Skeletal muscle cell (primary cell): ENCODE results near the gene PPM1F.

Experiments used
- DNase-seq: peaks from one replicate; pipeline ENCODE4 v3.0.0-alpha.2; 2010; ENCODE audit warnings: low read depth
- H3K4me3 ChIP-seq: 2 replicates; pipeline ENCODE4 v1.5.1; 2011; ENCODE audit warnings: low read depth, mild to moderate bottlenecking, control low read depth, low read length, moderate library complexity

PPM1F gene

DNA sequence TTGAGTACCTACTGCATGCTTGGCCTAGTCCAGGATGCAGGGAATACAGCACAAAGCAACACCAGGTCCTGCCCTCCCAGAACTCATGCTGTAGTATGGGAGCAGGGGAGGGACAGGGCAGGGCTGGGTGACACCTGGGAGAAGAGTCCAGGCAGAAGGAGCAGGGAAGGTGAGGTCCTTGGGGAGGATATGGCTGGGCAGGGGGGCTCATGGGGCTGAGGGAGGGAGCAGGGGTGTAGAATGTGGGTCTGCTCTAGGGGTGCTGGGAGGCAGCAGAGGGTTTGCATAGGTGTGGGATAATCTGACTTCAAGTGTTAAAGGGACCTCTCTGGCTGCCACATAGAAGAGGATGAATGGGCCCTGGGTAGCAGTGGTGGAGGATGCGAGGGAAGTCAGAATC, 25.2 kb upstream of the PPM1F start:
- no peak overlapping the region for H3K4me3 ChIP-seq
- DNase-seq: no peak

DNA sequence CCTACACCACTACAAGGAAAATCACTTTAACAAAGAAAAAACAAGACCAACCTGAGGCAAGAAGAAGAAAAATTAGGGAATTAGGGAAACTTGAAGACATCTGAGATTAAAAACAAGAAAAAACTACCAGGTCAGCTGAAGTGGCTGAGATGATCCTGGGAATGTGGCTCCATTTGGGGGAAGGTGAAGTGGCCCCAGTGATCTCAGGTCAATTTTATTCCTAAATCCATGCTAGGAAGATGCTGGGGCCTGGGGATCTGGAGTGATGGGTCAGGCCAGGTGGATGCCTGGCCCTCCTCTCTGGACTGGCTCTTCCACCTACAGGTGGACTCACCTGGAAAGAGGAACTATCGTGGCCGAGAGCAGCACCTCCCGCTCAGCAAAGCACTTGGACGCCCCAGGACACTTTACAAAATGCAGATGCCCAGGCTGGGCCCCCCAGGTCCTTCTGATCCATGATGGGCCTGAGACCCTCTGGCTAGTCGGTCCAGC, 23.3 kb upstream of the PPM1F start:
- H3K4me3 ChIP-seq: no peak overlapping the region
- no peak for DNase-seq

DNA sequence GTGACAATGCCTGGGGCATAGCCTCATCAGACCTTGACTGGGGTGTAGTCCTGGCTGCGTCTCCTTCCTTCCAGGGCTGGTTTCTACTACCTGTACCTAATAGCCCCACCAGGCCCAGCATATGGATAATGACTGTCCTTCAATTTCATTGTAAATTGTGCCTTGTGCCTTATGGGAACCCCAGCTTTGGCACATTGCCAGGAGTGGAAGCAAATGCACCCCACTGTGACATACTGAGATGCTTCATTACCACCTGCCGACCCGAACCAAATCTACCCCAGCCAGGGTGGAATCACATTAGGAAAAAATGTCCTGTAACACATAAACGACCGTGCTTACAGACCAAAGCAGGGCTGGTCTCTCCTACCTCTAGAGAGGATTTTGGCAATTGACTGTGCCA, 22.6 kb upstream of the PPM1F start:
- no peak for DNase-seq
- H3K4me3 ChIP-seq: no peak overlapping the region

DNA sequence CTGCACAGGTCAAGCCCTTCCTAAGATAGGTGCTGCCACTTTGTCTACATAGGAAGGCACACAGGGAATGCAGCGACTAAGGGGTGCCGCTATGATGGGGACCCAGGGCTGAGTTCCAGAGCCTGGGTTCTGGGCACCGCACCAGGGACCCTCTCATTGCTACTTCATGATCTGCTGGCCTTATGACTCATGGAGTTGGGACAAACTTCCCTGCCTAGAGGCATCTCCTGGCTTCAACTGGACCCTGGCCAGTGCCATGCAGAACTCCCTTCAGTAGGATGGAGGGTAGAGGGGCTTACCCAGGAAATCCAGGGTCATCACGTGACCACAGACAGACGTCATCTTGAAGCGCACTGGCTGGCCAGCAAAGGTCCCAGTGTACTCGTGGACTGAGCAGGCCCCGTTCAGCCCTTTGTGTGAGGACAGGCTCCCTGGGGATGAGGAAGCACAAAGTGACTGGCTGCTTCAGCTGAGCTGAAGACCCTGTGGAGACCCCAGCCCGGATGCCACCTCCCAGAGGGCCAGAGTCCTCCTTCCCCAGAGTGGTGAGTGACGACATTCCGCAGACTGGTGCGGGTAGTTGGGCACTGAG, 21.5 kb upstream of the PPM1F start:
- H3K4me3 ChIP-seq: no peak overlapping the region
- DNase-seq: no peak

DNA sequence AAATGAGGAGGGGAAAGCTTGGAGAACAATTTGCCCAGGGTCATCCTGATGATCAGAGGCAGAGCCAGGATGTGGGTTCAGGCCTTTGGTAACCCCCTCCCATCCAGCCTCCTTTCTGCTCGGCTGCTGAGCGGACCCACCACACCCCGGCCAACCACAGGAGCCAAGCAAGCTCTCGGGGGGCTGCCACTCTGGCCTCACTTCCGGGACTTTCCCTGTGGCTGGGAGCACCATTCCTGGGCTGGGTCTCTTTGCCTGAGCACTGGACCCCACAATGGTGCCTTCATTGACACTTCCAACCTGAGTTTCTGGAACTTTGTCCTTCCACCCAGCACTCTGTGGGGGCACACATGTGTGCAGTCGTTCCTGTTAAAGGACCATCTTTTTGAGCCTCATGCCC, 20.2 kb upstream of the PPM1F start:
- no peak overlapping the region for H3K4me3 ChIP-seq
- DNase-seq: no peak

DNA sequence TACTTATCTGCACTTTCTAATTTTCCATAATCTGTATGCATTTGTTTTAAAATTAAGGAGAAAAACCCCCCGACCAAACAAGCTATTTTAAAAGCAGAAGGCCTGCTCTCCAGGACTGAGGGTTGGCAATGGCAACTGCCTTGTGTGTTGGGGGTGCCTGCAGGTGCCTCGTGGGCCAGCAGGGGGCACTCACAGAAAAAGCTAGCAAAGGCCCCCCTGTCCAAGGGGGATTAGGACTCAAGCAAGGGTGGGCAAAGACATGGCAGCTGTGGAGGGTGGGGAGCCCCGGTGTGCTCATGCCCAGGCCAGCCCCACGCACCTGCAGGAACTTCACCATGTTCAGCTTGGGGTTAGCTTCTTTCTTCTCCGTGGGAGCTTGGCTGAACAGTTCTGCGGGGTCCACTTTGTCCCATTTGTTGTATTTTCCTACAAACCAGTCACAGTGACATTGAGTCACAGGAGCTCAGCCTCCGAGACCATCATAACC, 19.7 kb upstream of the PPM1F start:
- no peak overlapping the region for H3K4me3 ChIP-seq
- no peak for DNase-seq

DNA sequence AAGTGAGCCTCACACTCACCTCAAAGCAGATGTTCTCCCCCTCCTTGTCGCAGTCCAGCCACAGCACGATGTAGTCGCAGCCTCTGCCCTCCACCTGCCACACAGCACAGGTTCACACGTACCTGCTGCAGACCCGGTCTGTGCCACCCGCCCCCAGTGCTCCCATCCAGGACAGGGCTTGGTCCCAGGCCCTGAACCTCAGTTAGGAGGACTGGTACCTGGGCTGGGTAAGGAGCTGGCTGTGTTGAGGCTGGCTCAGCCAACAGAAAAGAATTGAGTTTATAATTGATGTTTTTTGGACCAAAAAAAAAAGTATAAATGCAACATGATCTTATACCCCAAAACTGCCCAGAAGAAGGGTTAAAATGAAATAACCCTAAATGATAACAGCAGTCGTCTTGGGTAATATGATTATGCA, 19.2 kb upstream of the PPM1F start:
- DNase-seq: no peak
- no peak overlapping the region for H3K4me3 ChIP-seq

DNA sequence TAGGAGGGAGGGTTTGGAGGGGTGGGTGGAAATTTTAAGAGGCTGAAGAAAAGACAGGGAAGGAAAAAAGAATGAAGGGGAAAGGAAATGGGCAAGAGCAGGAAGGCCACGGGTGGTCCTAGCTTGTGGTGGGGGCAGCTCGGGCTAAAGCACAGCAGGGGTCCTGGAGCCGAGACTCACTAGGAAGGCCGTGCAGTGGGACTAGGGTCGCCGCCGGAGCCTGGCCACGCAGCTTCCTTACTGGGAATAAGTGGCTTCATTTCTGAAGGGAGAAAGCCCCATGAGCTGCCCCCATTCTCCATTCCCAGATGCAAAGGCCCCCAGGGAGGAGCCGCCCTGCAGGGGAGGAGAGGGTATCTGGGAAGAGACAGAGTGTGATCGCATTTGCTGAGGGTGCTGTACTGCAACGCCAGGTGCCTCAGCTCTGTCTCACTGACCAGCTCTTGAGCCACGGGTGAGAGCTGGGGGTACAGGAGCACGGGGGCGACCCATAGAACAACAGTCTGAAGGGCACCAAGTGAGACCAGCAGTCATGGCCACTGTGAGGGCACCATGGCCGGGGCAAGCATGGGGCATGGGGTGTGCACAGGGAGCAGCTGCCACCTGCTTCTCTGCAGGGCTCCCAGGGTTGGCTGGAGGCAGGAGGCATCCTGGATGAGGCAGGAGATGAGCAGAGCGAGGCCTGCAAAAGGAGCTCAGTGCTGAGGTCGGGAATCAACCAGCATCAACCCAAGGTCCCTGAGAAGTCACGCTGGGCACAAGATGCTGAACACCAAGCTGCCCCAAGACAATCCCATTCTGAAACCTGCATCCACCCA, 18.4 kb upstream of the PPM1F start:
- DNase-seq: no peak
- no peak overlapping the region for H3K4me3 ChIP-seq

DNA sequence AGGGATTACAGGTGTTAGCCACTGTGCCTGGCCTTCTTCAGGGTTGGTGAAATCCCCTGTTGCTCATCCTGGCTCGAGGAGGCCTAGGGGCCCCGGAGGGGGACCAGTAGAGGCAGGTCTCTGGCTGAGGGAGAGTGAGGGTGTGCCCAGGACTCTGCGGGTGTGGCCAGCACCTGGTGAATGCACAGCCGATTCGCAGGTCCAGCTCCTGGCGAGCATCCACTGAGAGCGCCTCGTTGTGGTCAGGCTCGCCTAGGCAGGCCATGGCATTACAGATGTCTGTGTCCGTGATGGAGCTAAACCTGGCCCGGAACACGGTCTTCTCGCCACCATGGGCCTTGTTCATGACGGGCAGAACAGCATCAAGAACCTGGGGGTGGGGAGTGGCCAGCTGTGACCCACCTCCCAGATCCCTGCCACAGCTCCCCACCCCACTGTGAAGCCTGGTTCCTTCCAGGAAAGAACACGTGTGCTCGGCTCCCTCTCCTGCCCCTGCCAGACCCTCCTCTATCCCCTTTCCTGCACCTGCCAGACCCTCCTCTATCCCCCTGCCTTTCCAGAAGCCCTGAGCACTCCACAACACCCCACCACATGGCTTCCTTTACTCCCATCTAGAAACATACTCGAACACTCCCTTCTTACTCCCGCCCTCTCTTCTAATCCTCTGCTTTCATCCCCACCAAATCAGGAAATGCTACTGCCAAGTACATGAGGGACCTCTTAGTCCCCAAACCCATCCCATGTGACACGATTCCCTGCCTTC, 17.6 kb upstream of the PPM1F start:
- no peak overlapping the region for H3K4me3 ChIP-seq
- DNase-seq: no peak

DNA sequence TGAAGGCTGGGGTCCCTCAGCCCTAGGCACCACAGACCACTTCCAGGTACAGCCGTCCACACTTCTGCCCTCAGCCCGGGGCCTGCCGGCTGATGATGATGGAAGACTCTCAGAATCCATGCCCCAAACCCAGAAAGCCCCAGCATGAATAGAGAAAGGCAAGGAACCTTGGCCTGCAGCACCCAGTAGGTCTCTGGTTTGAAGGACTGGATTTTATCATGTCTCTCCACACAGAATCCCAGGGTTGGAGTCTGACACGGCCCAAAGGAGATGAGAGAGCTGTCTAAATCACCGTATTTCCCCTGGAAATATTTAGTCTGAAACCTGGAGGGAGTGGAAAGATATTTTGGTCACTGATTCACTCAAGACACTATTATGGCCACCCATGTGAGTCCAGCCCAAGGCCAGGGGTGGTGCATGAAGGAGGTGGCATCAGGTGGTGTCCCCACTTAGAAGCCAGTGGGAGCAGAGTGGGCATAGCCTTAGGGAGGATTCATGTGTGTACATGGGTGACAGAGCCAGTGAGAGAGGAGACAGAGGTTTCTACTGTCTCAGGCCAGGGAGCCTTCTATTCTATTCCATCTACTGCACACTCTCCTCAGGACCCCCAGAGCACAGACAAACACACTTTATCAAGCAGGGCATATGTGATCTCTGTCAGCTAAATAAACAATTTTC, 15.9 kb upstream of the PPM1F start:
- no peak overlapping the region for H3K4me3 ChIP-seq
- no peak for DNase-seq

DNA sequence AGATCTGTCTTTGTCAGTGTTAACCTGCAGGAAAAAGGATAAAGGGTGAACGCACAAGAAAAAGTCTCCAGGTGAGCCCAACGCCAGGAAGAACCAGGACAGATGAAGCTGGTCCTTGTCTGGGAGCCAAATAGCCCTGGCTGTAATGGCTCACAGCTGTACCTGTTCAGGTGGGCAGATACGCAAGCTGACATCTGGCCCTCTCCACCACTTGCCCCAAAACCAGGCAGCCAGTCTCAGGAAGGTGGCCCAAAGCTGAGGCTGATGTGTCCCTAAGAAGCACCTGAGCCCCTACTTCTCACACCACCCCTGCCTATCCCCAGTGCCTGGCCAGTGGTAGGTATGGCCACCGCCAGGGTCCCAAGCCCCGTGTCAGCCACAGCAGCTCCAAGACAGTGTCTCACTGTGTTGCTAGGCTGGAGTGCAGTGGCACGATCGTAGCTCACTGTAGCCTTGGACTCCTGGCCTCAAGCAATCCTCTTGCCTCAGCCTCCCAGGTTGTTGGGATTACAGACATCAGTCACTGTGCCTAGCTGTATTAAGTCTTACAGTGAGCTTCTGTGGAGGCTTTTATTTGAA, 15.1 kb upstream of the PPM1F start:
- no peak for DNase-seq
- no peak overlapping the region for H3K4me3 ChIP-seq

DNA sequence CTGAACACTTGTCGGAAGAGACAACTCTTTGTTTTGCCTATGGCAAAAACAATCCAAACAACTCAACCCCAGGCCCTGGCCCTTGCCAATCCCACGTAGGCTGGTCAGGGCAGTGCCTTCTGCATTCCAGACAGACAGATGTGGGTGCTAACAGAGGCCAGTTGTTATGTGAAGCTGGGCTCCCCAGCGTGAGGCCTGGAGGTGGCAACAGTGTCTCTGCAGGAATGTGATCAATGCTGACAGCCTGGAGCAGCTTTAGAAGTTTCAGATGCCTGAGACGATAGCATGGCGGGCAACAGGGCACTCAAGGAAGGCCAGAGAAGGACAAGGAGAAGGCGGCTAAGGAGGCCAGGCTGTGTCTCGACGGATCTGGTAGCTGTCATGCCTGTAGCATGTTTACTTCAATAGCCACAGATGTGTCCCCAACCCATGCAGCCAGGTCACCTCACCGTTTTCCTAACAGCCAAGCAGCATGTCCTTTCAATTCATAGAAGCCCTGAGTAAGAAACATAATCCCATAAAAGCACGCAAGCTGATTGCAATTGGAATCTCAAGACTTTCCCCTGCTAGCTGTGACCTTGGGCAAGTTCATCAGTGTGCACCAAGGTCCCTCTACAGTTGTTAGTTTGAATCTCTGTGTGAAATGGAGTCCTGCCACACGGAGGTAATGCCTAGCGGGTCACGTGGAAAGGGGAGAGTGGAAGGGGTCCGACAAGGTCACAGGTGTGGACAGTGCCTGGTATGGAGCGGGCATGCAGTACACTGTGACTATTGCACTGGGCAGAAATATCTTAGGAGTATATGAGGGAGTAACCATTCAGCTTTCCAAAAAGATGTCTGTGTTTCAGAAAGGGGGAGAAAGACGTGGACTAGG, 14.2 kb upstream of the PPM1F start:
- H3K4me3 ChIP-seq: no peak overlapping the region
- DNase-seq: no peak

DNA sequence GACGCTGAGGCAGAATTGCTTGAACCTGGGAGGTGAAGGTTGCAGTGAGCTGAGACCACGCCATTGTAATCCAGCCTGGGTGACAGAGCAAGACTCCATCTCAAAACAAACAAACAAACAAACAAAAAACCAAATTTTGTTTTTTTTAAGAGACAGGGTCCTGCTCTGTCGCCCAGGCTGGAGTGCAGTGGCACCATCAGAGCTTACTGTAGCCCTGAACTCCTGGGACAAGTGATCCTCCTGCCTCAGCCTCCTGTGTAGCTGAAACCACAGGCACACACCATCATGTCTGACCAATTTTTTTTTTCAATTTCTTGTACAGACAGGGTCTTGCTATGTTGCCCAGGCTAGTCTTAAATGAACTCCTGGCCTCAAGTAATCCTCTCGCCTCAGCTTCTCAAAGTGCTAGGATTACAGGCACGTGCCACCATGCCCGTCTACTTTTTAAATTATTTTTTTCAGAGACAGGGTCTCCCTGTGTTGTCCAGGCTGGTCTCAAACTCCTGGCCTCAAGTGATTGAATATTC, 13.2 kb upstream of the PPM1F start:
- DNase-seq: no peak
- no peak overlapping the region for H3K4me3 ChIP-seq

DNA sequence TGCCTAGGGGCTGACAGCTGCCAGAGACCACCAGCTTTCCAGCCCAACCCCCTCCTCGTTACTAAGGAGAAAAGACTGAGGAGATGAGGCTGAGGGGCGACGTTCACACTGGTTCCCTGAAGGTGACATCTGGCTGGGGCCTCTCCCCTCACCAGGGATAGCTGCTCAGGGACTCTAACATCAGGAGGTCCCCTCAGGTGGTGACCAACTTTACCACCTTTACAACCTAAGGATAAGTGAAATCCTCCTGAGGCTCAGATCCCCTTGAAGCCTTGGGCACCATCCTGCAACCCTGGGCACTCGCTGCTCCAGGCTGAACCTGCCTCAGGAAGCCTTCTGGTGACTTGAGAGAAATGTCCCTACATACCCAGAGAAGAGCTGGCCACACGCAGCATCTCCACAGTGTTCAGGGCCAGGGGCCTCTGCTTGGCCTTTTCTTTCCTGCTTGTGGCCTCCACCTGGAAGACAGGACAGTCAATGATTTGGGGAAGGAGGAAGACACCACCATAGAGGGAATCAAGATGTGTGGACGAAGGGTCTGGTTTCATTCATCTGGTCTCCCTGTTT, 12.4 kb upstream of the PPM1F start:
- no peak for DNase-seq
- H3K4me3 ChIP-seq: no peak overlapping the region

DNA sequence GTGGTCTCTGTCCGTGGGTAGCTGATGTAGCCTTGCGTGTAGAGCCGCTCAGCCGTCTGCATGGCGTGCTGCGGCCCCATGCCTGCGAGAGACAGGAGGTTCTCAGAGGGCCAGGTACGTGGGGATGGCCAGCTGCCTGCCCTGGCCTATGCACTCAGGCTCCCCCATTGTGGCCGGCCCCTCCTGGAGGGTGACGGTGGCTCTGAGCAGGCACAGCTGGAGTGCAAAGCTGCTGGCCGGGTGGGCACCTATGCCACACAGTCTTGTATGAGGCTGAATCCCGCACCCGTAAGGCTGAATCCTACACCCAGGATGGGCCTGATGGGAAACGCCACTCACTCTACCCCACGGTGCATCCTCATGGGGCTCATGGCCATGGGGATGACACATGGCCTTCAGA, 11.6 kb upstream of the PPM1F start:
- no peak for DNase-seq
- no peak overlapping the region for H3K4me3 ChIP-seq

DNA sequence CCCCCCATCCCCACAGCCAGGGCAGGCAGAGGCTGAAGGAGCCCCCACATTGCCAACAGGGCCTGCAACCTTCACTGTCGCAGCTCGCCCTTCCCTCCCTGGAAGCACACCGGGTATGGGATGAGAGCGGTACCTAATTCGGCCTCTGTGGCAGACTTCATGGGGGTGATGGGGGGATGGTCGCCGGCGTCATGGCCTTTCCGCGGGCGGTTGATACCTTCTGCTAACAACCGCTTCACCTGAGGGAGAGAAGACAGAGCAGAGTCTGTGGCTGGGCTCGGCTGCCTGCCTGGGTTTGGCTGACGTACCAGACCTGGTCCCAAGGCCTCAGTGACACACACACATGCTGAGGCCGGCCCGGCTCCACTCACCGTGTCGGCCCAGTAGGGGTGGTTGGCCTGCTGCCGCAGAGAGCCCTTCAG, 11.2 kb upstream of the PPM1F start:
- DNase-seq: no peak
- no peak overlapping the region for H3K4me3 ChIP-seq

DNA sequence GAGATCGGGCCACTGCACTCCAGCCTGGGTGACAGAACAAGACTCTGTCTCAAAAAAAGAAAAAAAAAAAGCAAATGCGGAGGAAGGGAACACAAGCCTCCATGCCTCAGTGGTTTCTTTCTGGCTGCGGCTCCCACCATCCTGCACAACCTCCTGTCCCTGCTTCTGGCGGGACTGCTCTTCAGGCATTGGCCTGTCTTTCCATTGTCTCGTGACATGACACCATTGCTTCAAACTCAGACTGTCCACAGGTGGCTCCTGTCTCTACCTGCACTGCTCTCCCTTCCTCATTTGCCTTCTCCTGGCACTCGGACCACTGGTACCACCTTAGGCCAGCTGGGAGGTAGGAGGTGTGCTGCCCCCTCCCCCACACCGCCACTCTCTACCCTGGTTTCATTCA, 10.6 kb upstream of the PPM1F start:
- H3K4me3 ChIP-seq: no peak overlapping the region
- DNase-seq: no peak

DNA sequence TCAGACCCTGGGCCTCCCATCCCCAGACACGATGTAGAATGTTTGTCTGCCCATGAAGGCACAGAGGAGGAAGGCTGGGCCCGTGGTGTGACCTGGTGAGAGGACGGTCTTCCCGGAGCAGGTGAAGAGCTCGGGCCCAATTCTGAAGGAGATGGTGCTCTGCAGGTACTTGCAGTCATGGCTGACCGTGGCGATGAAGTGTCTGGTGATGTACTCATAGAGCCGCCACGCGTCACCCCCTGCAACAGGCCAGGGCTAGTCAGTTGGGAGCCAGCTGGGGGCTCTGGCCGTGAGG, 10.0 kb upstream of the PPM1F start:
- H3K4me3 ChIP-seq: no peak overlapping the region
- no peak for DNase-seq
